ENCODE results near the gene SYNGR3.

DNA sequence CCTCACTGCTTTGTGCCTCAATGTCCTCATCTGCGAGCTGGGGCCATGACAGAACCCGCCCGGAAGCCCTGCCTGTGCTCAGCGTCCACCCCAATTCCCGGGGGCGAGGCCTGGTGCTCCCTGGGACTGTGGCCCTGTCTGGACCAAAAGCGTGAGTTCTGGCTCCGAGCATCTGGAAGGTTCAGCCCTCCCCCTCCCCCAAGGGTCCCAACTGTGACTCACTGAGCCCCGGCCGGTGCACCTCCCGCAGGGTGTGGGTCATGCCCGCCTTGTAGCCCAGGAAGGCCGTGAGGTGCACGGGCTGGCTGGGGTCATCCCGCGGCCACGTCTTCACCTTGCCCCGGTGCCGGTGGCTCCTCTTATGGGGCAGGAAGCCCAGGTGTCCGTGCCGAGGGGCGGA, 36.0 kb upstream of the SYNGR3 start:
- TF ChIP-seq, protein P1, sequence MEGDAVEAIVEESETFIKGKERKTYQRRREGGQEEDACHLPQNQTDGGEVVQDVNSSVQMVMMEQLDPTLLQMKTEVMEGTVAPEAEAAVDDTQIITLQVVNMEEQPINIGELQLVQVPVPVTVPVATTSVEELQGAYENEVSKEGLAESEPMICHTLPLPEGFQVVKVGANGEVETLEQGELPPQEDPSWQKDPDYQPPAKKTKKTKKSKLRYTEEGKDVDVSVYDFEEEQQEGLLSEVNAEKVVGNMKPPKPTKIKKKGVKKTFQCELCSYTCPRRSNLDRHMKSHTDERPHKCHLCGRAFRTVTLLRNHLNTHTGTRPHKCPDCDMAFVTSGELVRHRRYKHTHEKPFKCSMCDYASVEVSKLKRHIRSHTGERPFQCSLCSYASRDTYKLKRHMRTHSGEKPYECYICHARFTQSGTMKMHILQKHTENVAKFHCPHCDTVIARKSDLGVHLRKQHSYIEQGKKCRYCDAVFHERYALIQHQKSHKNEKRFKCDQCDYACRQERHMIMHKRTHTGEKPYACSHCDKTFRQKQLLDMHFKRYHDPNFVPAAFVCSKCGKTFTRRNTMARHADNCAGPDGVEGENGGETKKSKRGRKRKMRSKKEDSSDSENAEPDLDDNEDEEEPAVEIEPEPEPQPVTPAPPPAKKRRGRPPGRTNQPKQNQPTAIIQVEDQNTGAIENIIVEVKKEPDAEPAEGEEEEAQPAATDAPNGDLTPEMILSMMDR (IDR thresholded peaks at IDR 0.05 in 8 of 11, conservative IDR thresholded peaks at IDR 0.05 in 3 of 11), result no peak
- TF ChIP-seq POLR2AphosphoS5 (IDR thresholded peaks at IDR 0.05) (no peak), POLR2A (IDR thresholded peaks at IDR 0.05) (no peak)

All from spleen (tissue), 7 donors.